GM12878 (cell line): ENCODE measurements around the gene PRIM1. TPM values are rescaled to one million over a fixed set of nuclear protein-coding genes. Genes with fewer than 3 reads are reported as not detected.

ENCODE experiments used
- ATAC-seq: fragments of 200-7000 bp; cut with Tn5 transposase; 3 replicates; pipeline ENCODE4 v1.9.1; 2020; ENCODE audit warnings: mild to moderate bottlenecking, moderate library complexity
- BruUV-seq: library from RNA; stranded (reverse); fragments of 400-500 nt; replicated peaks from 2 replicates; lab custom pipeline; 2021; lab: Mats Ljungman, UMichigan
- CTCF ChIA-PET: fragments of 300-600 bp; sonication (Branson Sonifier 250); formaldehyde crosslinking; extraction: SDS; loops from one replicate; lab custom pipeline; 2021; ENCODE audit warnings: inconsistent platforms; lab: Yijun Ruan, JAX
- POLR2A ChIA-PET: fragments of 350-600 bp; formaldehyde crosslinking; extraction: SDS; loops from one replicate; lab custom pipeline; 2021; ENCODE audit warnings: inconsistent platforms; lab: Charles Lee
- RAD21 ChIA-PET: fragments of 300-600 bp; sonication (Branson Sonifier 250); formaldehyde crosslinking; loops from one replicate; lab custom pipeline; 2023; ENCODE audit warnings: antibody characterized with exemption; ENCODE audit not compliant: unreplicated experiment; lab: Charles Lee
- SMC1A ChIA-PET: fragments of 300-600 bp; sonication (Branson Sonifier 250); formaldehyde crosslinking; loops from one replicate; lab custom pipeline; 2023; ENCODE audit not compliant: unreplicated experiment, uncharacterized antibody; lab: Charles Lee
- DNase-seq: peaks from one replicate; pipeline ENCODE4 v3.0.0-alpha.2; 2011; ENCODE audit warnings: low read depth, low spot score
- FAIRE-seq: peaks from 3 replicates; lab custom pipeline; 2011; peaks lifted over from hg19 to GRCh38; lab: Jason Lieb, UNC
- H2AFZ ChIP-seq: 2 replicates; pipeline ENCODE4 v1.6.0; 2011; ENCODE audit warnings: low read depth, low read length, control low read depth; ENCODE audit not compliant: control insufficient read depth
- H3K27ac ChIP-seq: 2 replicates; pipeline ENCODE4 v1.5.1; 2011; ENCODE audit warnings: control low read depth; ENCODE audit not compliant: control insufficient read depth, insufficient read depth
- H3K27me3 ChIP-seq, 2 experiments: replicated peaks in 1 of 2; 2 replicates each; pipeline versions ENCODE4 v1.6.0 to v1.6.1; 2011; ENCODE audit warnings: low read length in 1 of 2; ENCODE audit not compliant: control insufficient read depth in 2 of 2, insufficient read depth in 2 of 2
- H3K36me3 ChIP-seq, 2 experiments: 2 replicates each; pipeline ENCODE4 v1.5.1; 2011; ENCODE audit warnings: low read length in 1 of 2; ENCODE audit not compliant: control insufficient read depth in 2 of 2, insufficient read depth in 2 of 2
- H3K4me1 ChIP-seq: 2 replicates; pipeline ENCODE4 v1.6.1; 2011; ENCODE audit warnings: mild to moderate bottlenecking, low read length, moderate library complexity, mixed read lengths; ENCODE audit not compliant: control insufficient read depth, insufficient read depth
- H3K4me2 ChIP-seq: 2 replicates; pipeline ENCODE4 v1.6.0; 2011; ENCODE audit warnings: control low read depth; ENCODE audit not compliant: control insufficient read depth, insufficient read depth
- H3K4me3 ChIP-seq: fragments of 200-600 bp; sonication (generic); 2 replicates; pipeline ENCODE4 v1.5.1; 2016
- H3K79me2 ChIP-seq: 2 replicates; pipeline ENCODE4 v1.6.0; 2011; ENCODE audit warnings: low read length; ENCODE audit not compliant: control insufficient read depth, insufficient read depth
- H3K9ac ChIP-seq: 2 replicates; pipeline ENCODE4 v1.8.0; 2011; ENCODE audit warnings: low read length, control low read depth, mixed read lengths; ENCODE audit not compliant: control insufficient read depth, insufficient read depth
- H3K9me3 ChIP-seq: replicated peaks from 3 replicates; pipeline ENCODE4 v1.5.1; 2011; ENCODE audit warnings: mild to moderate bottlenecking, low read length; ENCODE audit not compliant: control insufficient read depth, insufficient read depth
- H4K20me1 ChIP-seq: 2 replicates; pipeline ENCODE4 v1.6.0; 2011; ENCODE audit not compliant: control insufficient read depth, insufficient read depth
- ATF7 ChIP-seq: fragments of 450-650 bp; IDR thresholded peaks from 2 replicates; pipeline ENCODE4 v1.6.1; 2016; ENCODE audit warnings: low read depth, mild to moderate bottlenecking
- EP300 ChIP-seq, 2 experiments: fragments of 150-350 bp in 1 of 2; IDR thresholded peaks; 2 replicates each; pipeline ENCODE4 v1.6.1; 2011 to 2012; ENCODE audit warnings: low read depth in 2 of 2, low read length in 2 of 2, borderline replicate concordance in 1 of 2, improper control_type of control experiment in 1 of 2, inconsistent platforms in 1 of 2; ENCODE audit not compliant: control insufficient read depth in 1 of 2
- JUNB ChIP-seq: IDR thresholded peaks from 2 replicates; pipeline ENCODE4 v1.6.1; 2016; ENCODE audit warnings: antibody characterized with exemption, mild to moderate bottlenecking
- KLF5 ChIP-seq: fragments of 450-650 bp; IDR thresholded peaks from 2 replicates; pipeline ENCODE4 v1.6.1; 2014; ENCODE audit warnings: mild to moderate bottlenecking; ENCODE audit not compliant: partially characterized antibody
- PAX5 ChIP-seq: IDR thresholded peaks from 2 replicates; pipeline ENCODE4 v1.6.1; 2011; ENCODE audit warnings: low read depth, low read length, borderline replicate concordance
- SIN3A ChIP-seq: IDR thresholded peaks from 2 replicates; pipeline ENCODE4 v1.6.1; 2012; ENCODE audit warnings: low read depth, low read length, improper control_type of control experiment
- SUZ12 ChIP-seq: fragments of 200-600 bp; sonication (generic); IDR thresholded peaks from one replicate; pipeline ENCODE4 v1.6.1; 2018; ENCODE audit warnings: antibody characterized with exemption, mild to moderate bottlenecking; ENCODE audit not compliant: unreplicated experiment
- ZNF217 ChIP-seq: fragments of 450-650 bp; IDR thresholded peaks from 2 replicates; pipeline ENCODE4 v1.6.1; 2017; ENCODE audit warnings: antibody characterized with exemption, mild to moderate bottlenecking
- WGBS: methylation state at CpG from one replicate; pipeline ENCODE4 v1.1.6; 2016; ENCODE audit warnings: low lambda C conversion rate; ENCODE audit not compliant: insufficient replicate concordance, insufficient coverage; ENCODE audit errors: missing lambda C conversion rate; 5-methylcytosine and 5-hydroxymethylcytosine counted together
- in situ Hi-C: fragments of 300-500 bp; cut with MboI; formaldehyde crosslinking; loops from 9 replicates; pipeline ENCODE4 v1.14.3; 2018; ENCODE audit warnings: mixed read lengths
- intact Hi-C: fragments of 100-400 bp; cut with micrococcal nuclease; formaldehyde crosslinking; loops from one replicate; pipeline ENCODE4 v1.14.2; 2022; ENCODE audit not compliant: unreplicated experiment
- polyA plus RNA-seq, 11 experiments: library from polyadenylated mRNA; depleted of rRNA in 4 of 11; unstranded in 6 of 11; stranded (reverse) in 5 of 11; fragments of >200 nt; fragmentation: Nextera tagmentation in 4 of 11; fragmentation: Illumina TruSeq in 1 of 11; extraction: Ambion mirVana in 4 of 11; extraction: Trizol in 1 of 11; gene quantifications; 1 replicate in 1 of 11; 2 replicates in 10 of 11; pipeline versions ENCODE4 v1.2.1 to v1.2.3, GENCODE V29; 2011 to 2016; ENCODE audit warnings: inconsistent platforms in 2 of 11, missing spikeins in 2 of 11, low read depth in 1 of 11
- total RNA-seq, 4 experiments: library from RNA; depleted of rRNA in 3 of 4; stranded (reverse); fragments of >200 nt in 3 of 4; fragmentation: Illumina TruSeq in 1 of 4; extraction: Trizol in 1 of 4; gene quantifications; 2 replicates each; pipeline versions ENCODE4 v1.2.1 to v1.2.3, GENCODE V29; 2013 to 2021
- TF ChIP-seq, protein P1 (sequence below): fragments of 450-650 bp; IDR thresholded peaks from 2 replicates; pipeline ENCODE4 v1.6.1; 2018; ENCODE audit warnings: borderline replicate concordance, mild to moderate bottlenecking; ENCODE audit not compliant: partially characterized antibody
- TF ChIP-seq, protein P2 (sequence below): fragments of 450-650 bp; conservative IDR thresholded peaks from 2 replicates; pipeline ENCODE4 v1.6.1; 2017; ENCODE audit warnings: mild to moderate bottlenecking, moderate library complexity
- TF ChIP-seq, protein P3 (sequence below): fragments of 450-650 bp; IDR thresholded peaks from 2 replicates; pipeline ENCODE4 v1.6.1; 2016; ENCODE audit warnings: mild to moderate bottlenecking

The PRIM1 gene
- total and polyA plus RNA-seq, 10 of the 15 experiments (the other 5 are each of a cell fraction or from before 2014, with no cell fraction given): 27.1 to 70.6 (median 55.7) TPM

DNA sequence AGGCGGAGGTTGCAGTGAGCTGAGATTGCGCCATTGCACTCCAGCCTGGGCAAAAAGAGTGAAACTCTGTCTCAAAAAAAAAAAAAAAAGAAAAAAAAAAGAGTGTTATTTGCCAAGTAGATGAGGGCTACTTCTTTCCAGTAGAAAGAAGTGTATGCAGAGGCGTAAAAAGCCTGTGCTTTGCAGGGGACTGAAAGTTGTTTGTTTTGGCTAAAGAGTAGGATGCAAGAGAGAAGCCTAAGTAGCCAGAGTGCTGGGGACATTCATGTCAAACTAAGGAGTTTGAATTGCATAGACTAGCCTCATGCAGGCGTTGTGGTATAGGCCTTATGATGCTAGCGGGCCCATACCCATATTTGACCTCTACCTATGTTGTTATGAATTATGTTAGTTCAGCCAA lies 20.5 kb upstream of the PRIM1 start:
- in situ Hi-C loops (no loop called here), intact Hi-C loops (no loop called here)
- H3K4me3 ChIP-seq: no peak overlapping the region
- TF ChIP-seq, protein P1, sequence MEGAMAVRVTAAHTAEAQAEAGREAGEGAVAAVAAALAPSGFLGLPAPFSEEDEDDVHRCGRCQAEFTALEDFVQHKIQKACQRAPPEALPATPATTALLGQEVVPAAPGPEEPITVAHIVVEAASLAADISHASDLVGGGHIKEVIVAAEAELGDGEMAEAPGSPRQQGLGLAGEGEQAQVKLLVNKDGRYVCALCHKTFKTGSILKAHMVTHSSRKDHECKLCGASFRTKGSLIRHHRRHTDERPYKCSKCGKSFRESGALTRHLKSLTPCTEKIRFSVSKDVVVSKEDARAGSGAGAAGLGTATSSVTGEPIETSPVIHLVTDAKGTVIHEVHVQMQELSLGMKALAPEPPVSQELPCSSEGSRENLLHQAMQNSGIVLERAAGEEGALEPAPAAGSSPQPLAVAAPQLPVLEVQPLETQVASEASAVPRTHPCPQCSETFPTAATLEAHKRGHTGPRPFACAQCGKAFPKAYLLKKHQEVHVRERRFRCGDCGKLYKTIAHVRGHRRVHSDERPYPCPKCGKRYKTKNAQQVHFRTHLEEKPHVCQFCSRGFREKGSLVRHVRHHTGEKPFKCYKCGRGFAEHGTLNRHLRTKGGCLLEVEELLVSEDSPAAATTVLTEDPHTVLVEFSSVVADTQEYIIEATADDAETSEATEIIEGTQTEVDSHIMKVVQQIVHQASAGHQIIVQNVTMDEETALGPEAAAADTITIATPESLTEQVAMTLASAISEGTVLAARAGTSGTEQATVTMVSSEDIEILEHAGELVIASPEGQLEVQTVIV: no peak
- TF ChIP-seq PAX5 (no peak), ZNF217 (no peak), JUNB (no peak), ATF7 (no peak), KLF5 (no peak), SIN3A (no peak), EP300 (IDR thresholded peaks at IDR 0.05; ENCODE audit: borderline replicate concordance in 1 of 2, control insufficient read depth in 1 of 2, low read depth in 2 of 2, low read length in 2 of 2) (no peak), SUZ12 (no peak)
- TF ChIP-seq, protein P2, sequence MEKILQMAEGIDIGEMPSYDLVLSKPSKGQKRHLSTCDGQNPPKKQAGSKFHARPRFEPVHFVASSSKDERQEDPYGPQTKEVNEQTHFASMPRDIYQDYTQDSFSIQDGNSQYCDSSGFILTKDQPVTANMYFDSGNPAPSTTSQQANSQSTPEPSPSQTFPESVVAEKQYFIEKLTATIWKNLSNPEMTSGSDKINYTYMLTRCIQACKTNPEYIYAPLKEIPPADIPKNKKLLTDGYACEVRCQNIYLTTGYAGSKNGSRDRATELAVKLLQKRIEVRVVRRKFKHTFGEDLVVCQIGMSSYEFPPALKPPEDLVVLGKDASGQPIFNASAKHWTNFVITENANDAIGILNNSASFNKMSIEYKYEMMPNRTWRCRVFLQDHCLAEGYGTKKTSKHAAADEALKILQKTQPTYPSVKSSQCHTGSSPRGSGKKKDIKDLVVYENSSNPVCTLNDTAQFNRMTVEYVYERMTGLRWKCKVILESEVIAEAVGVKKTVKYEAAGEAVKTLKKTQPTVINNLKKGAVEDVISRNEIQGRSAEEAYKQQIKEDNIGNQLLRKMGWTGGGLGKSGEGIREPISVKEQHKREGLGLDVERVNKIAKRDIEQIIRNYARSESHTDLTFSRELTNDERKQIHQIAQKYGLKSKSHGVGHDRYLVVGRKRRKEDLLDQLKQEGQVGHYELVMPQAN: no peak
- TF ChIP-seq, protein P3, sequence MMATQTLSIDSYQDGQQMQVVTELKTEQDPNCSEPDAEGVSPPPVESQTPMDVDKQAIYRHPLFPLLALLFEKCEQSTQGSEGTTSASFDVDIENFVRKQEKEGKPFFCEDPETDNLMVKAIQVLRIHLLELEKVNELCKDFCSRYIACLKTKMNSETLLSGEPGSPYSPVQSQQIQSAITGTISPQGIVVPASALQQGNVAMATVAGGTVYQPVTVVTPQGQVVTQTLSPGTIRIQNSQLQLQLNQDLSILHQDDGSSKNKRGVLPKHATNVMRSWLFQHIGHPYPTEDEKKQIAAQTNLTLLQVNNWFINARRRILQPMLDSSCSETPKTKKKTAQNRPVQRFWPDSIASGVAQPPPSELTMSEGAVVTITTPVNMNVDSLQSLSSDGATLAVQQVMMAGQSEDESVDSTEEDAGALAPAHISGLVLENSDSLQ: no peak
- DNase-seq (no peak), FAIRE-seq (no peak), ATAC-seq (no peak)
- CTCF ChIA-PET: no interaction called here
- H3K9me3 ChIP-seq: no peaks in the 10 kb centered on the region
- SMC1A ChIA-PET: no interaction called here
- WGBS: 64% methylated on average over 5 of the region's 5 CpGs
- H3K79me2 ChIP-seq: no peaks in the 10 kb centered on the region
- no peaks in the 10 kb centered on the region for H3K27me3 ChIP-seq
- no peak overlapping the region for H3K9ac ChIP-seq
- no peak overlapping the region for H2AFZ ChIP-seq
- BruUV-seq: no TSS peak
- H3K4me2 ChIP-seq: no peak overlapping the region
- RAD21 ChIA-PET: no interaction called here
- no peak overlapping the region for H3K27ac ChIP-seq
- no peaks in the 10 kb centered on the region for H3K4me1 ChIP-seq
- POLR2A ChIA-PET: no interaction called here
- H4K20me1 ChIP-seq: no peaks in the 10 kb centered on the region
- H3K36me3 ChIP-seq: no peaks in the 10 kb centered on the region
